NCI-H1092 (cell line): Measurements from ENCODE around the gene ABHD13.
"Not testable (repeated sequence)": the region's sequence is repeated elsewhere in the genome, so short reads cannot be mapped to it uniquely, and the experiment has no call there.

Experiments used
- DNase-seq: peaks from one replicate; lab custom pipeline; 2025; lab: John Stamatoyannopoulos, UW

The ABHD13 gene

DNA sequence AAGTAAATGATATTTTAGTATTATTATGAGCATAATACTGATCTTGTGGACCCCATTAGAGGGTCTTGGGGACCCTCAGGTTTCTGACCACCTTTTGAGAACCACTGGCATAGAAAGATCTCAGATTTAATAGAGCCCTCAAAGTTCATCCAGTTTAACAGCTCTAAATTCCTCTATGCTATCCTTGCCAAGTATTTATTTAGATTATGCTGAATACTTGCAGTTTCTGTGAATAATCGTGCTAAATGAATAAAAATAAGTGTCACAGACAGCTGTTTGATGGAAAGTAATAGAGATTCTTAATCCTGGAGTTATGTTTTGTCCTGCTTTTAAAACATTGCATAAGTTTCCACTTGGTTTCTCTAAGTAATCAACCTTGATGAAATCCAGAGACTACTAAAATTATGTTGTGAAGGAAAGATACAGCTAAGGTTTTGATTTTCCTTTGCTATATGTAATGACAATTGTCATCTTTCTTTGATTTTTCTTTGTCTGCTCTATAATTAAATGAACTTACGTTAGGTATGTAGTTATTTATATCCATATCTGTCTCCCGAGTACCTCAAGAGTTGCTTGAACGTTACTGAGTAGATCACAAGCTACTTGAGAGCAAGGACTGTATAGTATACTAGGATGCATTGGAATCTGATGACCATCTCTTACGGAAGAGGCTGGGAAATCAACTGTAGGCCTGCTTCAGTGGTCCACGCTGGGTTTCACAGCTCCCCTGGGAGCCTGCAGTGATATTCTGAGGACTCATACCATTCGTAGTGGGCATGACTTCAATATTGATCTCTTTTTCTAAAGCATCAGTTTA, 5.7 kb downstream of the ABHD13 start:
- DNase-seq, result no peak

DNA sequence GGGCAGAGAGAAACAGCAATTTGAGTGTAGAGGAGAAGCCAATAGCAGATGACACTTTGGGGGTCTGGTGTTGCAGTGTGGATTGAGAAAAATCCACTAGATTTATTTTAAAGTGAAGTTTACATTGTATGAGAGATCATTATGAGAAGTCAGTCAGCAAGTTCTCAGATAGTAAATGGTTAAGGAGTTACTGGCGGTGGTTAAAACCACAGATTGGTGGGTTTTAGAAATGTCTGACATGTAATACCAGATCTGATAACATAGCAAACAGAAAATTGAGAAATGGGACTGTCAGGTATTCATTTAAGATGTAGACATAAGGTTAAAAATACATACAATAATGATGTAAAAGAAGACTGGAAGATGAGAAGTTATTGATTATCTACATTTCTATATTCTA, 7.2 kb downstream of the ABHD13 start:
- DNase-seq, result no peak

DNA sequence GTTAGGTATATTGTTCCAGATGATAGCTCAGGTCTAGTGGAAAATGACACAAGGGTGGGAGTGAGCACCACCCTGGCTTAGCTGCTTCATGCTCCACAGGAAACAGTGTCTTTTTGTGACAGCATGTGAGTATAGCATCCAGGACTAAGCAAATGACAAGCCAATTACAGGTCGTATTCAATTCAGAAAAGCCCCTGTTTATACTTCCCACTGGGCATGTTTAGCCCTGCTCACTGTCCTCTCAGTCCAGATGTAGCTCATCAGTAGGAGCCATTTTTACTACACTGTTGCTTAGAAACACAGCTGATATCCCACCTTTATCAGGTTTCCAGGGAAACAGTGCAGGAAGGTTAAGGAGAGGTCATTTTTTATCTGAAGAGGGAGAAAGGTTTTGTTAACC, 8.0 kb downstream of the ABHD13 start:
- DNase-seq, result peak; percentile 50

DNA sequence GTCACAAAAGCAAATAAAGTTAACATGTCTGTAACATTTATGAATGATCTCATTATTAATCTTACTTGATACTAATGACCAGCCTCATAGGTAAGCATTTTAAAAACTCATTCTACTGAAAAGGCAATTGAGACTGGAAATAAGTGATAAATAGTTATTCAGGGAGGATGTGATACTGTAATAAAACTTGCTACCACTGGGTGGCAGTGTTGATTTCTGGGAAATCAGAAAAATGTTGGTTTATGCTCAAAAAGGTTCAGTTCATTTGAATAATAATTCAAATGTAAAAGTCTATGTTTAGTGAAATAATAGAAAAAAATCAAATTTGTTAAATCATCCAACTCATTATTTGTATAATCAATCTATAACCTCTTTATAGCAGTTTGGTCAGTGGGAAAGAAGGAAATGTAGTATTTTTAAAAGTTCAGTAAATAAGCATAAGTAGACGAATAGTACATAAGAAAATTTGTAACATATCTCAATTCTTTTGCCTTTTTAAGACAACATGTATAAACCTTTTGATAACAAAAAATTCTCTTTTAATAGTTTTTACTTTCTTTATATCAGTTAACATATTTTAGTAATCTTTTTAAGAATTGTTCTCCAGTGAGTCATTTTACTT, 9.6 kb downstream of the ABHD13 start:
- no peak for DNase-seq

DNA sequence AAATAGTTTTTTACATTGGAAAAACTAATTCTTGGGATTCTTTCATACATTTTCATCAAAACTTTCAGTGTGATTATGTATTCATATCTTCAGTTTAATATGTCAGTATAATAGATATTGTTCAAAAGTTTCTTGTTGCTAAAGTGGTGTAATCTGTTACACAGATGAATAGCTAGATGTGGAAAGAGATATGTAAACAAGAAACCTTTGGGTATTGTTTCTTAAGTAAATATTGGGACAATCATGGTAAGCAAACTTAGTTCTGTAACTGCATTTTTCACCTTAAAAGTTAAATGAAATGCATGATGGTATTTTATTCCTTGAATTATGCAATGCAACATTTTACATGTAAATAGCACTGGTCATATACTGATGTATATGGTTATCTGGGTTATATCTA, 12.2 kb downstream of the ABHD13 start:
- no peak for DNase-seq

DNA sequence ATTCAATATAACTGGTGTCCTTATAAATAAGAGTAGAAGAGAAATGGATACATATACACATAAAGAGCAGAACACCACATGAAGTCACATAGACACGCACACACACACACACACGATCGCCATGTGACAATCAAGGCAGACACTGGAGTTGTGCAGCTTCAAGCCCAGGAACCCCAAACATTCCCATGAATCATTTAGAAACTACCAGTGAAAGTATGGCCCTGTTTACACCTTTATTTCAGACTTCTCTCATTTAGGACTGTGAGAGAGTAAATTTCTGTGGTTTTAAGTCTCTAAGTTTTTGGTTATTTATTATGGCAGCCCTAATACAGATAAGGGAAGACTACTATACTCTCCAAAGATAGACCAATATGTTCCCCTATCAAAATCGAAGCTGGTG, 31.0 kb downstream of the ABHD13 start:
- no peak for DNase-seq

DNA sequence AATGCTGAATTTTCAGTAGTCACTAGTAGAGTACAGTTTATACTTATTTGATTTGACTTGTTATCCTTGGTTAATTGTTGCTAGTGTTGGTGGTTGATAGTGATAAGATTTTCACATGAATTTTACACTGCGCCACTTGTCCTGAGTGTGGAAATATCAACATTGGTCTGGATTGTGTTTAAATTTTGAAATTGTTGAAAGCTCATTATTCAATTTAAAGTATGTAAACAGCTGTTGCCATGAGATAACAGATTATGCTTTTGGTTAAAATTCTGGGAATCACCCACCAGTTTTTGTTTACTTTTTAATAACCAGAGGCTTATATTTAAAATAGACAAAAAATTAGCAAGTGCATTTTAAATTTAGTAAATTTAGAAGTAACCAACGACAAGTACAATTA, 39.1 kb downstream of the ABHD13 start:
- no peak for DNase-seq

DNA sequence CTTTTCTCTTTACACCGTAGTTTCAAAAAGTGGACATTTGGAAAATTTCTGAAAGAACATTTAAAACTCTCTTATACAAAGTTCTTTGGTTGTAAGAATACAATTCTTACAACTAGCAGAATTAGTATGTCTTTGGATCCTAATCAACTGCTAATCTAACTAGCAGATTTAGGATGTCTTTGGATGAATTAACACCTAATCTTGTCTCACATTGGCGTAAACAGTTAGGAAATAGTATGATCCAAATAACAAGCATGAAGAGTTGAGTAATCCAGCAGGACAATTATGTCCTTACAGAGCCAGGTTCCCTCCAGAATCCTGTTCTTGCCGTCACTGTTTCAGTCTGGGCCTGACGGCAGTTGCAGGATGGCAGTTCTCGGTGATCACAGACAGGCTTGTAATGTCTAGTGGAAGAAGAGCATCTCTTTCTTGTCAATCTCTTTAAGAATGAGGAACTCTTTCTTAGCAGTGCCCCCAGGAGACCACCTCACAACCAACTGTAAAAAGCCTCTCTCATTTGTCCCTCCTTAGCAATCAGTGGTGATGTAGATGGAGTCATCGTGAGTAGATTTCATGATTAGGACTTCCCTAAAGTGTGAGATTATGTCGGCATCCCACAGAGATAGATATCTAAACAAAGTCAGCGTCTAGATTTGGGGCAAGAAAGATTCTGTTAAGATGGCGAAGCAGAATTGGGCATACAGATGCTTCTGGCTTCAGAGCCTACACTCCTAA, 45.6 kb downstream of the ABHD13 start:
- DNase-seq, result no peak

DNA sequence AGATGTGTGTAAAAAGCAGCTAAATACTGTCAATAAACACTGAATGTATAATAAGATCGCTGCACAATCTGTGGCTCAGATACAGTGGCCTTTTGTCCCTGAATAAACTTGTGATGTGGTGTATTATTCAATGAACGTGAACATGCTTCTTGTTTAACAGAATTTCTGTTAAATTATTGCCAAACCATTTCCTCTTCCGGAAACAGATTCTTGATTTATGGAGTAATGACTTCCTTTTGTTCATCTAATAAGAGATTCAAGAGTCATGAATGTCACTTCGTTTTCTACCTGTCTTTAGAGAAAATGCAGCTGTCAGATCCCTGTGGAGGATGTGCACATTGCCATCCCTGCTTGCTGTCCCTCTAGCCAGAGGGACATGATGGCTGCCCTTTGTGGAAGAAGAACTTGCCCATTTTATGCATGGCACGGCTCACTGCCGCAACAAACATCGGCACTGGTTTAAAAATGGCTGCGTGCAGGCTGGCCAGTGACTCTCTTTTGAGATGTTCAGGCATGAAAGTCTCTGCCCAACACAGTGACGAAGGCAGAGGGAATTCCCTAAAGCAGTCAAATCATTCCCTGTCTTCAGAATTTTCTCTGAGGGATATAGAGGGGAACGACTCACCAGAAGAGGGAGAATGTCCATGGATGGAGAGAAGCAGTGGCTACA, 48.3 kb downstream of the ABHD13 start:
- no peak for DNase-seq

DNA sequence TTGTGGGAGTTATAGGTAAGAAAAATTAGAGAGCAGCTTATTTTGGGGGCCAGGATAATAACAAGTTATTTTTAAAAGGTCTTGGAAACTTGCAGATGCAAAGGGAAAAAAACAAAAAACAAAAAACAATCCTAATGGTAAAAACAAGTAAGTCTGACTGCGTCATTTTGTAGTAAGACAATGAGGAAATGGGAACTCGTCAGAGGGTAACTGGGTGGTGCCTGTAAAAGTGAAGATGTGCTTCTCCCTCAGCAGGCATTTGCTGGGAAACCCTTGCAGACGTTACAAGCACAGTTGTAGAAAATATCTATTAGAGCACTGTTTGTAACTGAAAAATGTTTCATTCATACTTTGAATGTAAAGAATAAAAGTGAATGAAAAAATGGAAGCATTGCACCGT, 49.2 kb downstream of the ABHD13 start:
- no peak for DNase-seq

DNA sequence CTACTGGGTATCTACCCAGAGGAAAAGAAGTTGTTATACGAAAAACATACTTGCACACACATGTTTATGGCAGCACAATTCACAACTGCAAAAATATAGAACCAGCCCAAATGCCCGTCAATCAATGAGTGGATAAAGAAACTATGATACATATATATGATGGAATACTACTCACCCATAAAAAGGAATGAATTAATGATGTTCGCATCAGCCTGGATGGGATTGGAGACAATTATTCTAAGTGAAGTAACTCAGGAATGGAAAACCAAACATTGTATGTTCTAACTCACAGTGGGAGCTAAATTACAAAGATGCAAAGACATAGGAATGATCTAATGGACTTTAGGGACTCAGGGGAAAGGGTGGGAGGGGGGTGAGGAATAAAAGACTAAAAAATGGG, 49.7 kb downstream of the ABHD13 start:
- not testable (repeated sequence) for DNase-seq

DNA sequence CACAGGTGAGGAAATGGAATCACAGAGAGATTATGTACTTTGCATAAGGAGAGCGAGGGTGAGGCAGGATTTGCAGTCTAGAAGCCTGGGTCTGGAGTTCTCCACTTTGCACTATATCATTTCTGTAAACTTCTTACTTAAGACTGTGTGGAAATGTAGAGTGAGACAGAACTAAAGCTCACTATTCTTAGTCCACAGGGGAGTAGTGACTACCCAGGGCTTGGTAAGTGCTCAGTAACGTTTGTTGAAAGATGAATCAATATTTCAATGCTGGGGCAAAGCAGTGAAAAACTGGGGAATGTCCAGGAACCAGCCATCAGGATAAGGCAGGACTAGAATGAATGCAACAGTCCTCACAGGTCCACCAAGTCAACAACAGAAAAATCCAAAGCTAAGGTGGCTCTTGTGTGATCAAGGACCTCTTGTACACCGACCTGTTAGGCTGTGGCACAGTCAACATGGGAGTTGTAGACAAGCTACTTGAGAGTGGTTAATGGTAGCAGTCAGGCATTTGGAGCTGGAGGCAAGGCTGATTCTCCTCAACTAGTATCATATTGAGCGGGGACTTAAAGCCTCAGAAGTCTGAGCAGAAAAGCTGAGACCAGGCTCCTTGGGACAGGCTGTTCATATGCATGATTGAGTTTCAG, 50.4 kb downstream of the ABHD13 start:
- DNase-seq, result no peak

DNA sequence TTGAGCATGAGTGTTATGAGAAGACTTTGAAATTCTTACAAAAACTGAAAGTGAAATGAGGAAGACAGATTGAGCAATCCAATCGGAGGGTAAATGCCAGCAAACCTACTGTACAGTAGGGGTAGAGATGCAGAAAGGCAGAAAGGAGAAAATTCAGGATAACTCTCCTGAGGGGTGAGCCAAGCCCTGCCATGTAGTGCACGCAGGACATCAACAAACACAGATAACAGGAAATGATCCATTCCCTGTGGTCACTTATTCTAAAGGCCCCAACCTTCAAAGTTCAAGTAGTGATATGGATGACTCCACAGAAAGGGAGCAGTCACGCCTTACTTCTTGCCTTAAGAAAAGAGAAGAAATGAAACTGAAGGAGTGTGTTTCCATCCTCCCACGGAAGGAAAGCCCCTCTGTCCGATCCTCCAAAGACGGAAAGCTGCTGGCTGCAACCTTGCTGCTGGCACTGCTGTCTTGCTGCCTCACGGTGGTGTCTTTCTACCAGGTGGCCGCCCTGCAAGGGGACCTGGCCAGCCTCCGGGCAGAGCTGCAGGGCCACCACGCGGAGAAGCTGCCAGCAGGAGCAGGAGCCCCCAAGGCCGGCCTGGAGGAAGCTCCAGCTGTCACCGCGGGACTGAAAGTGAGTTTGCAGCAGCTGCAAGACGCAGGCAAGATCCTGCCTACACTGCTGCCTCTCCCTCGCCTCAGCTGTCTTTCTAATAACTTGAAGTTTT, 51.6 kb downstream of the ABHD13 start, which contains the start of gene TNFSF13B:
TNFSF13B (plus strand) TSS at position 118 of the 728 bp plus-strand sequence; CDS start at position 296, 178 bp downstream.
- DNase-seq, result no peak

DNA sequence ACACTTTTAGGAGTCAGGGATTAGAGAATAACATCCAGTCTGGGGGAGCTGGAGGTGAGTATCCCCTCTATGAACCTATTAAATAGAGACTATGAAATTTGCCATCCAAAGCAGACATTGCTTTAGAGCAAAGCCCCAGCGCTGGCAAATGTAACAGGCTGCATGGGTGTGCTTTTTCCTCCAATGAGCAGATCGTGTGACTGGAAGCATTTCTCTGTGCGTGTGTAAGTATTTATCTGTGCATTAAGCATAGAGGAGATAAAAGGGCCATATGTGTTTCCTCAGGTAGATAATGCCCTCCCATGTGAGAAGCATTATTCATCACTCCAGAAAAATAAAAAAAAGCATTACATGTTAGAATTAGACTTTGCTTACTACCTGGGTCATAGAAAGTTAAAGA, 52.2 kb downstream of the ABHD13 start:
- no peak for DNase-seq

DNA sequence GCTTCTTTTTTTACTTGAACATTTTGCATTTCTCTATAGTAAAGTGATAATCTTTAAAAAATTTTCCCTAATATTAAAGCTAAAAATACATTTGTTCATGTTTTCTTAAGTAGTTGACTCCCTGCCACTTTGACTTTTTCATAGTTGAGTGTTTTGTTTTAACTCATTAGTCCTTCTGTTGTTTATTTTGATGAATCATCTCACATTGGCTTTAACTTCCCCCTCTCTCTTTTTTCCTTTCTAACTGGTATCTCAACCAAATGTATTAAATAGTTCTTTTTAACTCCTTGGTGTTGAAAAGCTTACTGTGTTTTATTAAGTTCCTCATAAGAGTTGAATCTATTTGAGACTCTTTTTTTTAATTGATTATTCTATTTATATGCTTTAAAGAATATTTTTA, 54.1 kb downstream of the ABHD13 start:
- DNase-seq, result no peak

DNA sequence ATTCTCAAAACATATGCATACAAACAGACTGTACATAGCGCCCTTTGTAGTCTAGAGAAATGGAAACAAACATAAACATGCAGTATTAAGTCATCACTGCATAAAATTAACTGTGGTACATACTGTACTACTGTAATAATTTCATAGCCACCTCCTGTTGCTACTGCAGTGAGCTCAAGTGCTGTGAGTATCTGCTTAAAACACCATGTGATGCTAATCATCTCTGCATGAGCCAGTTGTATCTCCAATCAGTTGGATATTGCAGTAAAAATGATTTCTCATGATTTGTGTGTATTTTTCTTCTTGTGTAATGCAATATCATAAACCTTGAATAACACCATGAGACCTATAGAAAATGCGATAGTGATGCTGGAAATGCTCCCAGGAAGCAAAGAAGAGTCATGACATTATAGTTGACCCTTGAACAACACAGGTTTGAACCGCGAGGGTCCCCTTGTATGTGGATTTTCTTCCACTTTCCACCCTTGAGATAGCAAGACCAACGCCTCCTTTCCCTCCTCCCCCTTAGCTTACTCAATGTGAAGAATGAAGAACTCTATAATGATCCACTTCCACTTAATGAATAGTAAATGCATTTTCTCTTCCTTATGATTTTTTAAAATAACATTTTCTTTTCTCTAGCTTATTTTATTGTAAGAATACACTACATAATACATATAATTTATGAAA, 55.4 kb downstream of the ABHD13 start:
- DNase-seq, result no peak

DNA sequence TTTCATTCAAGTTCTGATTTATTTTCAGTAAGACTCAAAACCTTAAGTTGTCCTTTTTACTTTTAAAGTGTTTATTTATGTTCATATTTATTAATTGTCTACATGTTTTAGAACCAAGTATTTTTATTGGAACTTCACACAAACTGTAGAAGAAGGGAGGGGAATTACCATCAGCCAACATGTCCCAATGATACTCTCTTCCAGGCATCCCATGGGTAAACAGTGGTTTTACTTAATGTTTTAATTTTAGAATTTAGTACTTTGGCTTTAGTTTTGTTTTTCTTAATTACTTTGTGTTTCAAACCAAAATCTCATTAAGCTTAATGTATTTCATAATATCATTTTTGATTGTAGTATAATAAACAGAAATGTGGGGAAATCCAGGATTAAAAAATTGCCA, 56.5 kb downstream of the ABHD13 start:
- DNase-seq, result no peak

DNA sequence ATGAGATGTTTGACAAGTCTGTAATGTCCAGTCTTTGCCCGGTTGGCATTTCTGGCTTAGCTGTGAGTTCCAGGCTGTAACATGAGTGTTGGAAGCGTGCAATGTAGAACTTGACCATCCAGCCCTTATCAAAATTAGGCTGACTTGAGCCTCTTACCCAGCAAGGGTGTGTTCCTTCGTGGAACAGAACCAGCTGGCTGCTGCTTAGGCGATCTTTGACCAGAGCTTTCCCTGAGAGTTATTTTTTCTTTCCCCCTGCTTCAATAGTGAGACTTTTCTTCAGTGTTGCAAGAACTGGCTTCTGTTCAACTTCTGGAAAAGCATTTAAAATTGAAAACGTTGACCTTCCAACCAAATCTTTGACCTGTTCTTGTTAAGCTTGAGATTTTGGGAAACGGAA, 57.9 kb downstream of the ABHD13 start:
- no peak for DNase-seq

DNA sequence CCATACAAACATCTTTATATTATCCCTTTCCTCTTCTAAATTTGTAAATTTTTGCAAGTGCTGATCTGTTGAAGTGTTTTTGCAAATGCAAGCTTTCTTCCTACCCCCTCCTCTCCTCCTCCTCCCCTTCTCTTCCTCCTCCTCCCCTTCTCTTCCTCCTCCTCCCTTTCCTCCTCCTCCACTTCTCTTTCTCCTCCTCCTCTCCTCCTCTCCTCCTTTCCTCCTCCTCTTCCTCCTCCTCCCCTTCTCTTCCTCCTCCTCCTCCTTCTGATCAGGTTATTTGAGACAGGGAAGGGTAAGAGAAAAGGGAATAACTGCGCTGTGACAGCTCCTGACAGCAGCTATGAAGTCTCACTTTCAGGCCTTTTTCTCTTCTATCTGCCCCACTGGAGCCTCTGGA, 60.3 kb downstream of the ABHD13 start:
- DNase-seq, result no peak

DNA sequence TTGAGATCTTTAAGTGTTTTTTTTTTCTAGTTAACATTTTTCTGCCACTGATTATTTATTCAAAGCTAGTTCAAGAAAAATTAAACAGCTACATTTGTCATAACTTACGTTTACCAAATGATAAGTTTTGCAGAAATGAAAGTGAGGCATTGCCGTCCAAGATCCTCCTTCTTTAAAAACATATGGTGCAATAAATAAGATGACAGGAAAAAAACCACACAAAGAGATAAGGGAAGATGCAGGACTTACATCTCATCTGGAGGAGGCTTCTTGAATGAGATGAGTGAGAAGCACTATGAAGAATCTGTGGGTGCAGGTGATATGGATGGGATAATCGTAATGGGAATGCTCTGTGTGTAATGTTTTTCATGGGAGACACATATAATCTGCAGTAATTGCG, 63.7 kb downstream of the ABHD13 start:
- no peak for DNase-seq

DNA sequence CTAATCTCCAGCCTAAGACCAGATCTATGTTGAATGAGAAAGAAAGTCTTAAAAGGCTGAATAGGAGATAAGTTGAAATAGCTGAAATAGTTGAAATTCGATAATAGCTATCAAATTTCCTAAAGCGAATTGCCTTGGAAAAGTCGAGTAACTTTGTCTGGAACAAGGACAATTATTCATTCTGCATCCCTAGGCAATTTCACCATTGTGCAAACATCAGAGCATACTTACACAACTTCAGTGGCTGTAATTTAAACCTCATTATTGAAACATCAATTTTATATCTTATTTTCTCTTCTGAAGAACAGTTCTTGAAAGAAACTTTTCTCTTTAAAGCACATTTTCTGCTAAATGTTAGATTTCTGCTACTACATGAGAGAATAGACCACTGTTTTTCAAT, 64.9 kb downstream of the ABHD13 start:
- no peak for DNase-seq
